ENCODE data around the gene PANX2.
A peak's percentile ranks its signal among the peaks of the same experiment; 100 is the strongest.
"Not testable (repeated sequence)": the region's sequence is repeated elsewhere in the genome, so short reads cannot be mapped to it uniquely, and the experiment has no call there.

The PANX2 gene

GRCh38 chr22:50170453-50171318 is at the start of gene PANX2:
Gene PANX2, plus strand, starts transcription at chr22:50170731. Its CDS starts 0 bp downstream, at chr22:50170731.
- DNase-seq = no peak

GRCh38 chr22:50121202-50121740 is 49.3 kb upstream of the PANX2 start:
- DNase-seq = no peak

- DNase-seq = no peak
Observed at GRCh38 chr22:50123119-50123518, 47.4 kb upstream of the PANX2 start.

GRCh38 chr22:50125029-50125428 is 45.5 kb upstream of the PANX2 start:
- DNase-seq = no peak

- DNase-seq = no peak
Observed at GRCh38 chr22:50129121-50129736, 41.3 kb upstream of the PANX2 start.

- DNase-seq = no peak
Observed at GRCh38 chr22:50131894-50132293, 38.6 kb upstream of the PANX2 start.

- no peak for DNase-seq
Observed at GRCh38 chr22:50134481-50134880, 36.0 kb upstream of the PANX2 start.

GRCh38 chr22:50136581-50137015 is 33.9 kb upstream of the PANX2 start:
- no peak for DNase-seq

GRCh38 chr22:50137277-50137676 is 33.3 kb upstream of the PANX2 start:
- DNase-seq = not testable (repeated sequence)

GRCh38 chr22:50138041-50138440 is 32.5 kb upstream of the PANX2 start:
- no peak for DNase-seq

- DNase-seq = no peak
Observed at GRCh38 chr22:50138988-50139387, 31.5 kb upstream of the PANX2 start.

GRCh38 chr22:50139843-50140415 is 30.6 kb upstream of the PANX2 start:
- DNase-seq = no peak

- no peak for DNase-seq
Observed at GRCh38 chr22:50140615-50141014, 29.9 kb upstream of the PANX2 start.

GRCh38 chr22:50141462-50141861 is 29.1 kb upstream of the PANX2 start:
- no peak for DNase-seq

GRCh38 chr22:50141891-50142363 is 28.6 kb upstream of the PANX2 start:
- DNase-seq = no peak

- no peak for DNase-seq
Observed at GRCh38 chr22:50143096-50143495, 27.4 kb upstream of the PANX2 start.

GRCh38 chr22:50144005-50144614 is 26.4 kb upstream of the PANX2 start:
- no peak for DNase-seq

- no peak for DNase-seq
Observed at GRCh38 chr22:50145721-50146438, 24.7 kb upstream of the PANX2 start.

- DNase-seq = peak in 49 of 58 donors; percentile 16 to 75 (median 49)
Observed at GRCh38 chr22:50146439-50147238, 23.9 kb upstream of the PANX2 start.
